Activated CD8-positive, alpha-beta T cell treated with anti-CD3 and anti-CD28 coated beads for 36 hours (primary cell): Measurements from ENCODE around the gene NFKBIA. TPM values are rescaled to one million over a fixed set of nuclear protein-coding genes. Genes with fewer than 3 reads are reported as not detected.

Experiments
- ATAC-seq: fragments of 200-7000 bp; cut with Tn5 transposase; one replicate; pipeline ENCODE4 v1.10.0; 2021; ENCODE audit warnings: mild to moderate bottlenecking, moderate library complexity
- CTCF ChIA-PET: fragments of 350-600 bp; sonication (Branson Sonifier 250); formaldehyde crosslinking; loops from one replicate; lab custom pipeline; 2021; ENCODE audit warnings: antibody characterized with exemption; lab: Charles Lee
- POLR2A ChIA-PET: fragments of 350-600 bp; sonication (Branson Sonifier 250); formaldehyde crosslinking; loops from one replicate; lab custom pipeline; 2021; ENCODE audit warnings: antibody characterized with exemption; lab: Charles Lee
- DNase-seq: peaks from one replicate; pipeline ENCODE4 v3.0.0-alpha.2; 2020
- H3K27ac Mint-ChIP-seq: one replicate; pipeline ENCODE4 v1.8.0; 2021; ENCODE audit warnings: mild to moderate bottlenecking, mixed read lengths
- H3K27me3 Mint-ChIP-seq: one replicate; pipeline ENCODE4 v1.8.0; 2021; ENCODE audit warnings: mixed read lengths
- H3K36me3 Mint-ChIP-seq: one replicate; pipeline ENCODE4 v1.8.0; 2021; ENCODE audit warnings: low read depth, mixed read lengths
- H3K4me1 Mint-ChIP-seq: one replicate; pipeline ENCODE4 v1.8.0; 2021; ENCODE audit warnings: low read depth, mixed read lengths
- H3K4me3 Mint-ChIP-seq: one replicate; pipeline ENCODE4 v1.8.0; 2021; ENCODE audit warnings: mild to moderate bottlenecking, moderate library complexity, mixed read lengths
- H3K9me3 Mint-ChIP-seq: one replicate; pipeline ENCODE4 v1.8.0; 2021; ENCODE audit warnings: mixed read lengths
- intact Hi-C: fragments of 100-400 bp; cut with micrococcal nuclease; formaldehyde crosslinking; loops from one replicate; pipeline ENCODE4 v1.10.0; 2022
- total RNA-seq, 2 experiments: library from RNA; stranded (reverse); gene quantifications; one replicate each; pipeline ENCODE4 v1.2.3, GENCODE V29; 2021
- TF ChIP-seq, protein P1 (sequence below): fragments of 200-600 bp; IDR thresholded peaks from one replicate; pipeline ENCODE4 v1.8.0; 2022; ENCODE audit warnings: antibody characterized with exemption, mild to moderate bottlenecking

The NFKBIA gene
- total RNA-seq, 2 experiments from 2014 or later = 218 to 227 TPM

DNA sequence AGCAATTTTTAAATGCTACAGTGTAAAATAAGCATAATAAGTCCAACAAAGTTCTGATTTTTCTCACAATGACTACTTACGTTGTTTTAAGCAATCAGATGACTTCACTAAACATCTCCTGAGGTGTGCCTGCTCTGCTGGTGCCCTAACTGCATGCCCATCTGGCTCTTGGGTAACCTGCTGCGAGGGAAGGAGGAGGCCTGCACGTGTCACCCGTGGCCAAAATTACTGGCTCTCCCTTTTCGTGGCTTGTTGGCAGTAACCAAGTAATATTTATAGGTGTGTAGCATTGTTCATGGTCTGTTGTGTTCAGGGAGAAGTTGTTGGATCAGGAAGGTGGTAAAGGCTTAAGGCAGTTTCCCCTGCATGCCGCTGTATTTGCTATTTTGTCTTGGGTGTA, 6.3 kb upstream of the NFKBIA start:
- no peak overlapping the region for H3K4me3 Mint-ChIP-seq
- H3K4me1 Mint-ChIP-seq = peaks cover 38% of the 10 kb centered on the region
- TF ChIP-seq, protein P1, sequence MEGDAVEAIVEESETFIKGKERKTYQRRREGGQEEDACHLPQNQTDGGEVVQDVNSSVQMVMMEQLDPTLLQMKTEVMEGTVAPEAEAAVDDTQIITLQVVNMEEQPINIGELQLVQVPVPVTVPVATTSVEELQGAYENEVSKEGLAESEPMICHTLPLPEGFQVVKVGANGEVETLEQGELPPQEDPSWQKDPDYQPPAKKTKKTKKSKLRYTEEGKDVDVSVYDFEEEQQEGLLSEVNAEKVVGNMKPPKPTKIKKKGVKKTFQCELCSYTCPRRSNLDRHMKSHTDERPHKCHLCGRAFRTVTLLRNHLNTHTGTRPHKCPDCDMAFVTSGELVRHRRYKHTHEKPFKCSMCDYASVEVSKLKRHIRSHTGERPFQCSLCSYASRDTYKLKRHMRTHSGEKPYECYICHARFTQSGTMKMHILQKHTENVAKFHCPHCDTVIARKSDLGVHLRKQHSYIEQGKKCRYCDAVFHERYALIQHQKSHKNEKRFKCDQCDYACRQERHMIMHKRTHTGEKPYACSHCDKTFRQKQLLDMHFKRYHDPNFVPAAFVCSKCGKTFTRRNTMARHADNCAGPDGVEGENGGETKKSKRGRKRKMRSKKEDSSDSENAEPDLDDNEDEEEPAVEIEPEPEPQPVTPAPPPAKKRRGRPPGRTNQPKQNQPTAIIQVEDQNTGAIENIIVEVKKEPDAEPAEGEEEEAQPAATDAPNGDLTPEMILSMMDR = no peak
- no peaks in the 10 kb centered on the region for H3K36me3 Mint-ChIP-seq
- ATAC-seq (no peak), DNase-seq (no peak)
- H3K9me3 Mint-ChIP-seq = no peaks in the 10 kb centered on the region
- ChIA-PET CTCF (interaction anchor here (1.3 to 13.9 kb wide), 5 partner anchors 11 to 279 kb away, joined by 3 to 219 read pairs (median 20); no protein-coding TSS in a partner anchor), POLR2A (interaction anchor here (12.5 kb wide), 1 partner anchor 8 kb away, joined by 207 read pairs; the partner anchor contains the start of gene NFKBIA)
- no peak overlapping the region for H3K27ac Mint-ChIP-seq
- H3K27me3 Mint-ChIP-seq = no peaks in the 10 kb centered on the region
- intact Hi-C loops = loop anchor here (10.0 kb wide), 3 partner anchors 274 to 736 kb away; partner anchors contain the start of gene FAM177A1

DNA sequence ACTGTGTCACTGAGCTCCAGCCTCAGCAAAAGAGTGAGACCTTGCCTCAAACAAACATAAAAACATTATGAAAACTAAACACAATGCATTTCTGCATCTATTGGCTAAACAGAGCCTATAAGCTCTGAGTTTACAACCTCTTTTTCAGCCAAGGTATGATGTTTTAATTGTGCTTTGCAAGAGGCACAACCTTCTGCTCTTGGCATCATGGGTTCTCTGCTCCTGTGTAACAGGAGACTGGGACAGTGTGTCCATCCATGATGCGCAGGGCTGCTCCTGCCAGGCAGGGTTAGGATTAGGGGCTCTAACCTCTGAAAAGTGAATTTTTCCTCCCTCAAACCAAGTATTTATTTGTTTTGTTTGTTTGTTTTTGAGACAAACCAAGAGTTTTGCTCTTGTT, 5.0 kb upstream of the NFKBIA start:
- intact Hi-C loops = no loop called here
- ChIA-PET POLR2A (no interaction called here), CTCF (interaction anchor here (0.8 to 11.9 kb wide), 8 partner anchors 10 to 268 kb away, joined by 3 to 219 read pairs (median 6); no protein-coding TSS in a partner anchor)
- H3K27me3 Mint-ChIP-seq = no peaks in the 10 kb centered on the region
- TF ChIP-seq, protein P1 = no peak
- H3K36me3 Mint-ChIP-seq = peaks cover under 1% of the 10 kb centered on the region
- H3K4me1 Mint-ChIP-seq = peaks cover 32% of the 10 kb centered on the region
- DNase-seq (no peak), ATAC-seq (no peak)
- H3K4me3 Mint-ChIP-seq = no peak overlapping the region
- no peaks in the 10 kb centered on the region for H3K9me3 Mint-ChIP-seq
- no peak overlapping the region for H3K27ac Mint-ChIP-seq

DNA sequence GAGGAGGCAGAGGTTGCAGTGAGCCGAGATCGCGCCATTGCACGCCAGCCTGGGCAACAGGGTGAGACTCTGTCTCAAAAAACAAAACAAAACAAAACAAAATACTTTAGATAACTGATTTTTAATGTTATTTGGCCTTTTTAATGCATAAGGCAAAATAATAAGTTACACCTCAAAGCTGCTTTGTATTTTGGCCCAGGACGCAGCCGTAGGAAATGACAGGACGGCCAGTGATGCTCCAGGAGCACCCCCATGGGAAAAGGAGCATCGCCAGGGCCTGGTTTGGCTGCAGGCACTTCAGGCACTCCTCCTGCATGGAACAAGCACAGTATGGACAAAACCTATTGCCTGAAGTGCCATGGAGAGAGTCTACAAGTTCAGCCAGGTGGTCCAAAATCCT, 3.5 kb upstream of the NFKBIA start:
- H3K4me1 Mint-ChIP-seq = peaks cover 23% of the 10 kb centered on the region
- no peaks in the 10 kb centered on the region for H3K9me3 Mint-ChIP-seq
- CTCF ChIA-PET = interaction anchor here (0.9 to 11.9 kb wide), 9 partner anchors 8 to 293 kb away, joined by 3 to 219 read pairs (median 5); no protein-coding TSS in a partner anchor
- POLR2A ChIA-PET = interaction anchor here (1.0 kb wide), 1 partner anchor 165 kb away, joined by 3 read pairs; no protein-coding TSS in a partner anchor
- ATAC-seq = no peak
- no peak for DNase-seq
- intact Hi-C loops = no loop called here
- no peaks in the 10 kb centered on the region for H3K27me3 Mint-ChIP-seq
- H3K27ac Mint-ChIP-seq = no peak overlapping the region
- H3K4me3 Mint-ChIP-seq = no peak overlapping the region
- H3K36me3 Mint-ChIP-seq = peaks cover 11% of the 10 kb centered on the region
- TF ChIP-seq, protein P1 = no peak

DNA sequence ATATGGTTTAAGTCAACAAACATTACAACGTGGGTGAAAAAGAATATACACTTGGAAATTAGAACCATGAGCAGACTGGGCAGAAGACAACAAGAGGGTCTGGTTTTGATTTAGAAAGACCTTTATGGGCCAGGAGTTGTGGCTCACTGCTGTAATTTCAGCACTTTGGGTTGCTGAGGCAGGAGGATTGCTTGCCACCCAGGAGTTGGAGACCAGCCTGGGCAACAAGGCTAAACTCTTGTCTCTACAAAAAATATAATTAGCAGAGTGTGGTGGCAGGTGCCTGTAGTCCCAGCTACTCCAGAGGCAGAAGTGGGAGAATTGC, 2.7 kb upstream of the NFKBIA start:
- Mint-ChIP-seq H3K4me1 (peaks cover 20% of the 10 kb centered on the region), H3K9me3 (no peaks in the 10 kb centered on the region), H3K27ac (no peak overlapping the region), H3K27me3 (no peaks in the 10 kb centered on the region), H3K36me3 (peaks cover 19% of the 10 kb centered on the region), H3K4me3 (no peak overlapping the region)
- no peak for DNase-seq
- POLR2A ChIA-PET = no interaction called here
- intact Hi-C loops = loop anchor here (1.0 kb wide), 1 partner anchor 178 kb away; no protein-coding TSS in a partner anchor
- CTCF ChIA-PET = interaction anchor here (0.9 to 11.9 kb wide), 6 partner anchors 9 to 292 kb away, joined by 3 to 219 read pairs (median 8); no protein-coding TSS in a partner anchor
- no peak for ATAC-seq
- TF ChIP-seq, protein P1 = no peak
